Measurements from ENCODE around the gene ASIC2.

DNA sequence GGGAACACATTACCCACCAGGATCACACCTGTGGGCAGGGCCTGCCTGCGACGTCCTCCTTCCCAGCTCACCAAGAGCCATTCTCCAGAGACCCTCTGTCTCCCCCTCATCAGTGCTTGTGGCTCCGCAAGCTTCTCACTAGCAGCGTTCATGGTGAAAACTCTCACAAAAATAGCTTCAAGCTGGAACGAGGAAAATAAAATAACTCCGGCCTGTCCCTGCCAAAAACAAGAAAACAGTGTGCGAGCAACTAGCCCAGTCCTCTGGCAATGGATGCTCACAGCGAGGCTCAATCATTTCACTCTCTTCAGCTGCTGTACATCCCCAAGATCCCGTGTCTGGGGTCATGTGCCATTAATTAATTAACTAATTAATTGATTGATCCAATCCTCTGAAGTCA, 283.5 kb downstream of the ASIC2 start:
- TF ChIP-seq, protein P1, sequence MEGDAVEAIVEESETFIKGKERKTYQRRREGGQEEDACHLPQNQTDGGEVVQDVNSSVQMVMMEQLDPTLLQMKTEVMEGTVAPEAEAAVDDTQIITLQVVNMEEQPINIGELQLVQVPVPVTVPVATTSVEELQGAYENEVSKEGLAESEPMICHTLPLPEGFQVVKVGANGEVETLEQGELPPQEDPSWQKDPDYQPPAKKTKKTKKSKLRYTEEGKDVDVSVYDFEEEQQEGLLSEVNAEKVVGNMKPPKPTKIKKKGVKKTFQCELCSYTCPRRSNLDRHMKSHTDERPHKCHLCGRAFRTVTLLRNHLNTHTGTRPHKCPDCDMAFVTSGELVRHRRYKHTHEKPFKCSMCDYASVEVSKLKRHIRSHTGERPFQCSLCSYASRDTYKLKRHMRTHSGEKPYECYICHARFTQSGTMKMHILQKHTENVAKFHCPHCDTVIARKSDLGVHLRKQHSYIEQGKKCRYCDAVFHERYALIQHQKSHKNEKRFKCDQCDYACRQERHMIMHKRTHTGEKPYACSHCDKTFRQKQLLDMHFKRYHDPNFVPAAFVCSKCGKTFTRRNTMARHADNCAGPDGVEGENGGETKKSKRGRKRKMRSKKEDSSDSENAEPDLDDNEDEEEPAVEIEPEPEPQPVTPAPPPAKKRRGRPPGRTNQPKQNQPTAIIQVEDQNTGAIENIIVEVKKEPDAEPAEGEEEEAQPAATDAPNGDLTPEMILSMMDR (IDR thresholded peaks at IDR 0.05; ENCODE audit: low read depth, low read length, poor library complexity, severe bottlenecking), result no peak
- no peak for TF ChIP-seq EZH2phosphoT487 (IDR thresholded peaks at IDR 0.05; ENCODE audit: borderline replicate concordance, low read length)
